GM12864 (cell line): Measurements from ENCODE around the gene NDST1.

Source experiments
- DNase-seq: peaks from one replicate; pipeline ENCODE4 v3.0.0-alpha.2; 2011; ENCODE audit warnings: low read depth
- H3K4me3 ChIP-seq: 2 replicates; pipeline ENCODE4 v1.5.1; 2011; ENCODE audit warnings: mild to moderate bottlenecking, low read depth, low read length, control low read depth
- TF ChIP-seq, protein P1 (sequence below): IDR thresholded peaks from 2 replicates; pipeline ENCODE4 v1.5.1; 2011; ENCODE audit warnings: low read depth, mild to moderate bottlenecking, moderate library complexity, low read length, control low read depth, inconsistent platforms; ENCODE audit errors: missing control alignments

The NDST1 gene

DNA sequence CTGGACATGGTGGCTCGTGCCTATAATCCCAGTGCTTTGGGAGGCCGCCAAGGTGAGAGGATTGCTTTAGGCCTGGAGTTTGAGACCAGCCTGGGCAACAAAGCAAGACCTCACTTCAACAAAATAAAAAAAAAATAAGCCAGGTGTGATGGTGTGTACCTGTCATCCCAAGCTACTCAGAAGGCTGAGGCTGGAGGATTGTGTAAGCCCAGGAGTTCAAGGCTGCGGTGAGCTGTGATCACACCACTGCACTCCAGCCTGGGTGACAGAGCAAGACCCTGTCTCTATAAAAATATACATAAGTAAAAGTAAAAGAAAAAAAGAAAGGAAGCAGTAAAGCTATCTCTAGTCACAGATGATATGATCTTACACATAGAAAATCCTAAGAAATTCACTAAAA, 73.0 kb downstream of the NDST1 start:
- H3K4me3 ChIP-seq = no peak overlapping the region
- no peak for DNase-seq
- TF ChIP-seq, protein P1, sequence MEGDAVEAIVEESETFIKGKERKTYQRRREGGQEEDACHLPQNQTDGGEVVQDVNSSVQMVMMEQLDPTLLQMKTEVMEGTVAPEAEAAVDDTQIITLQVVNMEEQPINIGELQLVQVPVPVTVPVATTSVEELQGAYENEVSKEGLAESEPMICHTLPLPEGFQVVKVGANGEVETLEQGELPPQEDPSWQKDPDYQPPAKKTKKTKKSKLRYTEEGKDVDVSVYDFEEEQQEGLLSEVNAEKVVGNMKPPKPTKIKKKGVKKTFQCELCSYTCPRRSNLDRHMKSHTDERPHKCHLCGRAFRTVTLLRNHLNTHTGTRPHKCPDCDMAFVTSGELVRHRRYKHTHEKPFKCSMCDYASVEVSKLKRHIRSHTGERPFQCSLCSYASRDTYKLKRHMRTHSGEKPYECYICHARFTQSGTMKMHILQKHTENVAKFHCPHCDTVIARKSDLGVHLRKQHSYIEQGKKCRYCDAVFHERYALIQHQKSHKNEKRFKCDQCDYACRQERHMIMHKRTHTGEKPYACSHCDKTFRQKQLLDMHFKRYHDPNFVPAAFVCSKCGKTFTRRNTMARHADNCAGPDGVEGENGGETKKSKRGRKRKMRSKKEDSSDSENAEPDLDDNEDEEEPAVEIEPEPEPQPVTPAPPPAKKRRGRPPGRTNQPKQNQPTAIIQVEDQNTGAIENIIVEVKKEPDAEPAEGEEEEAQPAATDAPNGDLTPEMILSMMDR = no peak

DNA sequence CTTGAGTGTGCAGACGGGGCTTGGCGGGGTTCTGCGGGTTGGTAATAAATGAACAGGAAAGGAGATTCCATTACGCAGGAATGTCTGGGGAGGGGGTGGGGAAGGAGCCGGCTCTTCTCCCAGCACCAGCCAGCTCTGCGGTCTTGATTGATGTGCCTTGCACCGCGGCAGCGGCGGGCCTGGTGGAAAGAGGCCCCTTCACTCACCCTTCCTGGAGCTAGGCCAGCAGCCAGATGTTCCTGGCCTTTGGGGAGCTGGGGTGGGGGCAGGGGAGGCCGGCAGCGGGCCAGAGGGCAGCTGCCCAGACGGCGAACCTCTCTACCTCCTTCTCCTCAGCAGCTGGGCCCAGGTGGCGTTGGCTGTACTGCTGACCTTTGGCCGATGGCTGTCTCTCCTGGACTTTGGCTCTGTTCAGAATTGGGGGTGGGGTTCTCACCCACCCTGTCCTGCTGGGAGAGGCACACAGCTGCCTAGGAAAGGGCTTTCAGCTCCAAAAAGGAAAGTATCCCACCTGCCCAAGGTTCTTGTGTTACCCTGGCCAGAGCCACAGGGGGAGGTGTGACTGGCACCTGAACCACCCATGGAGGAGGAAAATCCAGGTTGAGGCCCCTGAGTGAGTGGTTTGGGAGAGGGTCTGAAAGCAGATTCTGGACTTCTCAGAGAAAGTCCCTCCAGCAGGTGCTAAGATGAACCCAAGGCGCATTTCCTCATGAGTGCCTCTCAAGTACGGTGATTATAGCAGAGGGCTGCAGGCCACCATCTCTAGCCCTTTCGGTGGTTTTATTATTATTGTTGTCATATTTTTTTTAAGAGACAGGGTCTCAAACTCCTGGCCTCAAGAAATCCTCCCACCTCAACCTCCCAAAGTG, 74.5 kb downstream of the NDST1 start:
- DNase-seq = no peak
- TF ChIP-seq, protein P1 = no peak
- H3K4me3 ChIP-seq = no peak overlapping the region

DNA sequence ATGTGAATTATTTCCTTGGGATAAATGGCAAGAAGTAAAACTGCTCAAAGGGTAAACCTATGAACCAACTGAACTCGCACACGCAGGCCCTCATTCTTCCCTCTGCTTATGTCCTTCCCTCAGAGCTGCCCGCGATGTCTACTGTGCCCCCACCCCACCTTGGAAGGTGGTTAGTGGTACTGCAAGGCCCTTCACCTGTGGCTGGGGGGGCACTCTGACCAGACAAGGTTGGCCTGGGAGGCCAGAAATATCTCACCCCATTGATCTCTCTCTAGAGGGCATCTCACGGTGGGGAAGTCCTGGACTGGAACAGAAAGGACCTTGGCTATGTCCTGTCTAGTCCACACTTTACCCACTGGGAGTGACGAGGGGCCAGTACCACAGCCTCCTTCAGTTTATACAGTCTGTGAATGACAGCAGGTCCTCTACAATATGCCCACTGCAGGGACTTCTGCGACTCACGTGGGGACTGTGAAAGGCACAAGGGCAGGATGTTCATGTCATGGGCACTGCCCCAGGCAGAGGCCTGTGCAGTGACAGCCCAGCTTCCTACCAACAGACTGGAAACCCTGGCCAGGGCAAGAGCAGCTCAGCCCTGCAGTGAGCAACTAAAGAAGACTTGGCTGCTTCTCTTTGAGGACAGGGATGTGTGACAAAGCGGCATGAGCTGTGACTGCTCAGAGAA, 75.8 kb downstream of the NDST1 start:
- TF ChIP-seq, protein P1 = no peak
- DNase-seq = no peak
- no peak overlapping the region for H3K4me3 ChIP-seq

DNA sequence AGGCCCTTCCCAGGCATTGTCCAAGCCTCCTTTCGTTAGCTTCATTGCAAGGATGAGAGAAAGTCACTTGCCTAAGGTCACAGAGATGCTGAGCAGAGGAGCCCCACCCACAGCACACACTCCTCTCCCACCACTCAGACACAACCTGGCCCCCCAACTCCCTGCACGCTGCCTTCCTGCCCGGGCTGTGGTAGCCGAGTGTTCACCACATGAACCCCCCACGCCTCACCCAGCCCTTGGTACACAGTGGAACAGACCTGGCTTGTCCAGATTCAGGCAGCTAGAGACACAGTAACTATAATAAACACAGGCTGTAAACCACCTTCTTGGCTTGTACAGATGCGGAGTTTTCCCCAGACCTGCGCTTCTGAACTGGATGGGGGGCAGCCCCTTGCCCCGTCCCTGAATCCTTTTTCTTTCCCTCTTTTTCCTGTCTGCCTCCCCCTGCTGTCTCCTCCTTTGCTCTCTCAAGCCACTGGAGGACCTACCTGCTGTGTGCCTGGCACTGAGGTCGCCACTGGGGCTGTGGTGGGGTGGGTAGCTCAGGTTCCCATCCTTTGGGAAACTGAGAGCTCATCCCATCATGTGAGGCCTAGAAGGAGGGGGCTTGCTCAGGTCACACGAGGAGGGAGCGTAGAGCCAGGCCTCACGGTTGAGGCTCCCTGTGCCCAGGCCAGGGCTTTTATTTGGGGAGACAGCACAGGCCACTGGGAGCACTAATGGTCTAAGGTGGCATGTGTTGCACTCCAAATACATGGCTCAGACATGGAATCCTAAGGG, 76.8 kb downstream of the NDST1 start:
- no peak for DNase-seq
- TF ChIP-seq, protein P1 = no peak
- H3K4me3 ChIP-seq = no peak overlapping the region

DNA sequence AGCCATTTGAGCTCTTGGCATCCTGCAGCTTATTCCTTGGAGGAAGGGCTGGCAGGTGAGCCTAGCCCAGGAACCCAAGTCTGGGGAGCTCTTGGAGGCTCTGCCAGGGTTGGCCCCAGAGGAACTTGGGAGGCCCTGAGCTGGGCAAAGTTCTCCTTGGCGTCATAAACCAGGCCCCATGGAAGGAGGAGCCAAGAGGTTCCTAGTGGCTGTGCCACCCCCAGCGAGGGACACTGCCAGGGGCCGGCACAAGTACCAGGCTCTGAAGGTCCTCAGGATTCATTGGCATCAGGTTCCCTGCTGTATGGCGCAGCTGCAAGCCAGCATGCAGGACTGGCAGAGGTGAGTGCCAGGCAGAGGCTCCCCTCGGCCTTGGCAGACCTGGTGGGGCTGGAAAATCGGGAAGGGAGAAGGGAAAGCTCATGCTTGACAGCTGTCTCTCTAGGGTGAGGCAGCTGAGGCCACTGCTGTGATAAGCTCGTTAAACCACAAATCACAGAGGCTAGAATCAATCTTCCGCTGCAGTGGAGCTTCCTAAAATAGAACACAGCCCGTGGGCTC, 77.9 kb downstream of the NDST1 start:
- TF ChIP-seq, protein P1 = no peak
- no peak for DNase-seq
- H3K4me3 ChIP-seq = no peak overlapping the region

DNA sequence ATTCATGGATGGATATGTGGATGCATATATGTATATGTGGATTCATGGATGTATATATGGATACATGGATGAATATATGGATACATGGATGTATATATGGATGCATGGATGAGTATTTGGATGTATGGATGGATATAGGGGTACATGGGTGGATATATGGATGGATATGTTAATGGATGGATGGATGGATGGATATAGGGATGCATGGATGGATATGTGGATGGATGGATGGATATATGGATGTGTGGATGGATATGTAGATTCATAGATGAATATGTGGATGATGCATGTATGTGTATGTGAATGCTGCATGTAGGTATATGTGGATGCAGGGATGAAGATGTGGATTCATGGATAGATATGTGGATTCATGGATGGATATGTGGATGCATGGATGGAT, 79.1 kb downstream of the NDST1 start:
- TF ChIP-seq, protein P1 = no peak
- DNase-seq = no peak
- no peak overlapping the region for H3K4me3 ChIP-seq
